GM18499 (cell line): Measurements from ENCODE around the gene DCP1B.

Experiments used
- ATAC-seq: cut with Tn5 transposase; IDR thresholded peaks from one replicate; pipeline ENCODE4 v1.9.1; 2021; ENCODE audit warnings: moderate number of reproducible peaks; ENCODE audit not compliant: insufficient read depth, unreplicated experiment

DCP1B gene

DNA sequence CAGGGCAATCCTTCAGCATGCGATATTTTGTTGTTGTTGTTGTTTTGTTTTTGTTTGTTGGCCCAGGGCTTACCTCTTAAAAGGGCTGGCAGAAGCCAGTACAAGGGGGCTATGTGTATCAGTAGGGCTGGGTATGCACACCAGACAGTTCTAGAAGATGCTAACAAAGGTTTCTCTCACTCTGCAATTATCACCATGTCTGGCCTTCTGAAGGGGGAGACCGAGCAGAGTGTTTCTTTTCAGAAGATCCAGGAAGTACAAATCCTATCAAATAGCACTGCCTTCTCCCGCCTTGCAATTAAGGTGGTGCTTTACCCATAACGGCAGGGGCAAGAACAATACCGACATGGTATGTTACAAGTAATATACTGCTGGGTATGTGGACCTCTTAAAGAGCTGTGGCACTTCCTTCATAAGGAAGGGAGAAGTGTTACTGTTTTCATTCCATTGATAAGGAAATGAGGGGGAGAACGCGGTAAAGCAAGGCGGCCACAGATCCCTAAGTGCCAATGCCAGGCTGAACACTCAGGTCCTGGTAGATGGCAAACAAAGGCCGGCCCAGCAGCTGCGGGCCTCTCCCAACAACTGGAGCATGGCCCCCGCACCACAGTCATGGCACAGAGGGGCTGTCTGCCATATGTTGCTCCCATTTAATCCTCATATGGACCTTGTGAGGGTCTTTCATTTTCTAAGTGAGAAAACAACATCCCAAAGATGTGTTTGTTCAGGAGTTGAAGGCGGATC is 66.6 kb downstream of the DCP1B start:
- no peak for ATAC-seq

DNA sequence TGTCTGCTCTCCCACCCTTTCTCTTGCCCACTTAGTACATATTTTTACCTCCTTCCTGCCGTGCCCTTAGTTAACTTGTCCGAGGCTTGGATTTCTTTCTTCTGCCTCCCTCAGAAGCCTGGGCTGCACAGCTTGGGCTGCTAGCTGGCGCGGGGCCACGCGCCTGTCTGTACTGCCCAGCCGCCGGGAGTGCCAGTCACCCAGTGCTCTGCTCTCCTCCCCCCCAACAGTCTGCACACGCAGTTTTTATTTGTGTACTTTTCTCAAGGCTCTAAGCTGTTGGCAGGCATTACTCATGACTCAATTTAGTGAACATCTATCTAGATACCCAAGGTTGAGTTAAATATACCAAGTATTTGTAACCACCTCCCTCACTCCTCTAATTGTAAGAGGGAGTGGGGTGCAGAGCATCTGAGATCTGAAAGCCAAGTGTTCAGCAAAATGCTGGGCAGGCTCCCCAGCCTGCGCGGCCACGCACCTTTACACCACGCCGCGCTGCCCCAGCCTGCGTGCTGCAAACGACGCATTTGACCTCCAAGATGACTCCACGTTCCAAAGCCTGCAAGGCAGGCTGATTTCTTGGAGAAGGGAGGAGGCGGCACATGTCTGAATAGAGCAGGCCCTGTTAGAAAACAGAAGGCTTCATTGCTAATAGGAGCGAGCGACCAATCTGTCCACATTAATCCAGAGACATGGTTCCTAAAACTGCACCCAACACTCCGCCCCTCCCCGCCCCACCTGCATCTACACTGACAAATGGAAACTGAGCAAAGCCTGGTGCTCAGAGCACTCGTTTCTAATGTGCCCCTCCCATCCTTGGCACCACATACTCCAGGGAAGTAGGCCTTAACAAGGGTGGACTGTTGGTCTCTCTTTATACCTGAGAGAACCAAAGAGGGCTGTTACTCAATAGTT is 67.6 kb downstream of the DCP1B start:
- no peak for ATAC-seq

DNA sequence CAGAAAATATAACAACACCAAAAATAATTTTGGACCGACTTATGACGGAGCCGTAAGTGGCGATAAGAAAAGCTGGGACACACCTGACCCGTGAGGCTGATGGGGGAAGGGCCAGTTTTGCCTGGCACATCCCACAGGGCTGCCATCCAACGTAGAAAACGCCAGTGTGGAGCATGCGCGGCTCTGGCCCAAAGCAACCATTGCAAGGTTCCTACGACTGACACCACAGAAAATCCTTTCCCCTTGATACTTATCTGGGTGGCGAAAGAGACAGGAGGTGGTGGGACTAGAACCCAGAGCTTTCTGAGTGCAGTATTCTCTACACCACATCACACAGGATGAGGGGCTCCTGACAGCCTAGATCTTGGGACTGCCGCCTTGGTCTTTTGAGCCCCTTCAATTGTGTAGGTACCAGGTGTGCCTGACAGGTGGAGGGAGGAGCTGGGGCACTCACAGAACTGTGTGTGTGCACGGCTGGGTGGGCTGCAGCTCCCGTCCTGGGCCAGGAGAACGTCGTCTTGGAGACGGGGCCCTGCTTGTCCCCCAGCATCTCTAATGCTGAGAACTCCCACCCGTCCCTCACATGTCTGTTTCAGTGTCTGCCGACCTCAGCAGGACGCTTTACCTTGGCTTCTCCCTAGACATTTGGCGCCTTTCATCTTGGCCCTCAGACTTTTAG is 68.4 kb downstream of the DCP1B start:
- ATAC-seq, result no peak

DNA sequence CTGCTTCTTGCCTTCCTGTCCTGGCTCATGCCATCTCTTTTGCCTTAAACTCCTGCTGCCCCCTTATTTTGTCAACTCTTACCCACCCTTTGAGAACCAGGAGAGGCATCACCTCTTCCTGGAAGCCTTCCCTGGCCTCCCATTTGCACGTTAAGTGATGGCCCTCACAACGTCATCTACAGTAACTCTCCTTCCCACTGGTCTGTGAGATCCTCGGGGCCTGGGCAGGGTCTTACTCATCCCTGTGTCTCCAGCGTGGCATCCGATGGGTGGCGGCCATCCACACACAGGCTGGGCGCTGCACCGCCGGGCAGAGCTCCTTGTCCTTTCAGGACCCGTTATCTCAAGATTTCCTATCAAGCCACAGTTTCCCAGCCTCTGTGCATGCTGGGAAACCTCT is 69.0 kb downstream of the DCP1B start:
- ATAC-seq, result no peak

DNA sequence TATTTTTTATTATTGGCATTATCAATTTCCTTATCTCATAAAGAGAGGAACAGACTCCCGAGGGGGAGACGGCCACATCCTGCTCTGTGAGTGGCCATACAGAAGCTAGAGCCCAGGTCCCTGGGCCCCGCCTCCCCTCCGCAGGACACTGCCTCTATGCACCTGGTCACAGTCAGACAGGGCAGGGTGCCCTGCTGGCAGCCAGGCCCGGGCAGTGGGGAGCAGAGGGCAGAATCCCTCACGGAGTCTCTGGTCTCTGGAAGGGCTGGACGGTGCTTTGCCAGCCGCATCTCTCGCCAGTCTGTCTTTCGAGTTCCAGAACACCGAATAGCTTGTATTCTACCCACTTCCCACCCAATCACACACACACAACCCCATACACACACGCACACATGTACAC is 69.4 kb downstream of the DCP1B start:
- no peak for ATAC-seq

DNA sequence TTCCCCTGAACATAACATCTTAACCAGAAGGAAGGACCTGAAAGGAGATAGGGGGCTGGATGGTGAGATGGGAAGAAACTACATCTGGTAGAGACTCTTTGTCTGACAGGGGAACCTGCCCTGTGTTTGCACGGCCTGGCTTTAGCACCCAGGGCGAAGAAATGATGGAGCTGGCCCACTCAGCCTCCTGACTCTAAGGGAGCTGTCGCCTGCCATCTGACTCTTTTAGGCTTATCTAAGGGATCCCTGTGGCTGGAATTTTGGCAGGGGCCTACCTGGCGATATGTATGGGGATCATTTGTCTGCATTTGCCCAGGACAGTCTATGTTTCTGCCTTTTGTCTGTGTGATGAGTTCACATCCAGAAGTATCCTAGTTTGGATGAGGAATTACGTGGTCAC is 70.2 kb downstream of the DCP1B start:
- ATAC-seq, result no peak

DNA sequence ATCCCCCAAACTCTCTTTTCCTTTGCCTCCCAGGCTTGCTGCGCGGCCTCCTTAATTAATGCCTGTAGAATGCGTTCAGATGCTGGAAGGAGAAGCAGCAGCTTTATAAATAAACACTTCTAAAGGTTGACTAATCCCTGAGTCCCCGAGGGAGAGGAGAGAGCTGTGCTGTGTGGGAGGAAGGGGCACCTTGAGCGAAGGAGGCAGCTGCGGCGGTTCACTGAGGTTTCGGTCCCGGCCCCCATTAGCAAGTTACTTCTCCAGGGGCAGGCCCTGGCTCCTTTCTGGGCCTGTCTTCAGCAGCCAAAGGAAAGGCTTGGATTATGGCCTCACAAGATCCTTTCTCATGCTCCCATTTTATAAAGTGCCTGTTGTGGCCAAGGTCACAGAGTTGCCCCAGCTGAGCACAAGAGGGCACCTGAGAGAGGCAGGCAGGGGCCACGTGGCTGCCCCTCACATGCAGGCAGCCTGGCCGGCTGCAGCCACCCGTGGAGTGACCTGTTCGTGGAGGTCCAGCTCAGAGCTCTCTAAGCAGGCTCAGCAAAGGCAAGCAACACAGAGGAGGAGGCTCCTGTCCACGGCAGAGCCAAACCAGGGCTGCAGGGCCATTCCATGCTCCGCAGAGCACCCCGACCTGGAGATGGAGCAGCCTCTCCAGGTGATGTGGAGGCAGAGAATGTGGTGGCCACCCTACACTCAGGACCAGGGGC is 70.8 kb downstream of the DCP1B start:
- no peak for ATAC-seq

DNA sequence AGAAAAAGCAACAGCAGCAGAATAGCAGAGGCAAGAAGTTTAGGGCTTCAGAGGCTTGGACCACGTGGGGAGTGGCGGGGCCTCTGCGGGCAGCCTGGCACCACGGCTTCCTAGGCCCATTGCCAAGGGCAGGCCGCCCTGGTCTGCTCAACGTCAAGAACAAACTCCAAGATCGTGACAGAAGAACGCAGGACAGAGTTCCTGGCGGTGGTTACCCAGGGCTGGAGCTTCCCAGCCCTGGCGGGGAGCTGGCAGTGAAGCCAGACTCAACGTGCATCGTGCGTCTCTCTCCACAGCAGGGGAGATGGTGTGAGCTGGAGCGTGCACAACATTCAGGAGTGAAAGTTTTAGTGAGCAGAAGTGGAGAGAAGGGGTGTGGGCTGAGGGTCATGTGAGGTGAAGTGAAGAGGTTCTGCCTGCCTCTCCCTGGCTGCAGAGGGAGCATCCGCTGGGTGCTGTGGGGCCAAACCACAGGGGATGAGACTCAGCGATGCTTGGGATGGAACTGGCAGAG is 71.9 kb downstream of the DCP1B start:
- ATAC-seq, result no peak

DNA sequence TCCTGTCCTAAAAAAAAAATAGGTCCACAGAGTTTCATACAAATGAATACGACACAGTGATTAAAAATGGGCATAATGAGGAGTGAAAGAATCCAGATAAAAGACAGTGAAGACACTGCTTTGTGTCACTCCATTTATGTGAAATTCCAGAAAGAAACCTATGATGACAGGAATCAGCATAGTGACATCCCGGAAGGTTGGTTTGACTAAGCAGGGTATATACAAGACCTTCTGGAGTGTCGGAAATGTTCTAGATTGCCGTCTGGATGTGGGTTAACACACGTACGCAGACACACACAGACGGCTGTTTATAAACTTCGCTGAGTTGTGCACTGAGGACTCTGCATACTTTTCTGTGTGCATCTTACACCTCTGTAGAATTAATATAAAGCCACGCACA is 72.6 kb downstream of the DCP1B start:
- ATAC-seq, result no peak

DNA sequence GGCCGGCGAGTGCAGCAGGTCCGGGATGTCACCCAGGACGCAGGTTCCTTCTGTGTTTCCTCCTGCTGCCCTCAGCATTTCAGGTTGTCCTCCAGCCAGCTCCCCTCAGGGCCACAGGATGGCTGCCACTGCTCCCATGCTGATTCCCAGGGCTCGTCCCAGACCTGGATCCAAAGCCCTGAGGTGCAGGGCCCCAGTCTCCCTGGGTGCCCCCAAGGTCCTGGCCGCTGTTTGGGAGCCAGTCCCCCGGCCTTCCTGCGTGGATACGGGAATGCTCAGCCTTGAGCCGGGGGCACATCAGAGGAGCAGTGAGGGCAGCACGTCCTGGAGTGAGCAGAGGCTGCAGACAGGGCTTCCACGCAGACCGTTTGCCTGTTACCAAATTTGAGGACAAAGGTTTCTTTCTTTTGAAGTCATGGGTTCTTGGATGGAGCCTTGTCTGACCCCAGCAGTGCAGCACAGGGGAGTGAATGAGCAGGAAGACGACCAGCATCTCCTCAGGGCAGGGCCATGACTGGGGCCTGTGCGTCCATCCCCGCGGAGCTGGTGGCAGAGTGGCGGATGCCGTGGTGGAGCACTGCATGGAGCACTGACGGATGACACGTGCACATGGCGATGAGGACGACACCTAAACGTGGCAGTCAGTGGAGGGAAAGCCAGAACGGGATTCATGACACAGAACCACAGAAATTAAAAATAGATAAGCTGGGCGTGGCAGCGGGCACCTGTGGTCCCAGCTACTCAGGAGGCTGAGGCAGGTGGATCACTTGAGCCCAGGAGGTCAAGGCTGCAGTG is 73.3 kb downstream of the DCP1B start:
- ATAC-seq, result no peak

DNA sequence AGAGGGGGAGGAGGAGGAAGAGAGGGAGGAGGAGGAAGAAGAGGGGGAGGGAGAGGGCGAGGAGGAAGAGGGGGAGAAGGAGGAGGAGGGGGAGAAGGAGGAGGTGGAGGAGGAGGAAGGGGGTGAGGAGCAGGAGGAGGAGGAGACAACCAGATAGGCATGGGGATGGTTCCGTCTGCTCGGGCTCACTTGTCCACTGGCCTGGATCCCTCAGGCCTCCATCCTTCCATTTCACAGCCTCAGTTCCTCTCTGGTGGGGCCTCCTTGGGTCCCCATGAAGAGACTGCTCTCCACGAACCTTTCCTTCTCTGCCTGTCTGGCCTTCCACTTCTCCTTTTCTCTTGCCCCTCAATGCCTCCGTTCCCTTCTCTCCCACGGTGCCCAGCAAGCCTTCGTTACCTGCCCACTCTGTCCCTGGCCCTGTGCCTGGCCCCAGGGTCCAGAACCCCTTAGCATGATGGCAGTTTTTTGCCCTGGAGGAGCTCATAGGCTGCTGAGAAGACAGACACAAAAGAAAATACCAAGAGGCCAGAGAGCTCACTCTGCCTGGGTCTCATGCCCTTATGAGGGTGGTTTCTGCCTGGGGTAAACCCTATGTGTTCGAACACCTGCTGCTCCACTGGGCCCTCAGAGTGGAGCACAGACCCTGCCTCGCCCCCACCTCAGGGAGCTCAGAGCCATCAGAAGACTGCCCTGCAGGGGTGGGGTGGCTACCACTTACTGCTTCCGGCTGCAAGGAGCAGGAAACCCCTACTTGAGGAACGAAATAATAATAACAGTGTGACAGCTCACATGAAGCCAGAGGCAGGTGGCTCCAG is 74.1 kb downstream of the DCP1B start:
- ATAC-seq, result no peak

DNA sequence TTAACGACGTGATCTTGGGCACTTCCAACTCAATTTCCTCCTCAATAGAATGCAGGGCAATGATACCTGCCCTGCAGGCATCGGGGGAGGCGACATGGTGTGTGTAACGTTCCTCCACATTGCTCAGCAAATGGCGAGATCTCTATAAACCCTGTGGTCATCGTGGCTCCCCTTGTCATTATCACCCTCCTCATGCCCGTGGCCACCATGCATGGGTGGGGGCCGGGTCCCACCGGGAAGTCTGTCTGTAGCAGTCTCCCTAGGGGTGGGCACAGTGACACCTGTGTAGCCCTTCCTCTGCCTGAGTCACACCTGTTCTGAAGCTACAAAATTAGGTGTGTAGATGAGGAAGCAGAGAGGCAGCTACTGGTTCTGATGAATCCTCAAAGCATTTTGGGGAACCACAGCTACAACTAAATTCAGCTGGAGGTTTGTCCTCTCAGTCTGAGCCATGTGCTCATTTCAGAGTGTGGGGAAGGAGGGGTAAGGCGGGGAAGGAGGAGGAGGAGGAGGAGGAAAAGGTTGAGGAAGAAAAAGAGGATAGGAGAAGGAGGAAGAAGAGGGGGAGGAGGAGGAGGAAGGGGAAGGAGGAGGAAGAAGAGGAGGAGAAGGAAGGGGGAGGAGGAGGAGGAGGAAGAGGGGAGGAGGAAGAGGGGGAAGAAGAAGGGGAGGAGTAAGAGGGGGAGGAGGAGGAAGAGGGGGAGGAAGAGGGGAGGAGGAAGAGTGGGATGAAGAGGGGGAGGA is 74.8 kb downstream of the DCP1B start:
- ATAC-seq, result no peak

DNA sequence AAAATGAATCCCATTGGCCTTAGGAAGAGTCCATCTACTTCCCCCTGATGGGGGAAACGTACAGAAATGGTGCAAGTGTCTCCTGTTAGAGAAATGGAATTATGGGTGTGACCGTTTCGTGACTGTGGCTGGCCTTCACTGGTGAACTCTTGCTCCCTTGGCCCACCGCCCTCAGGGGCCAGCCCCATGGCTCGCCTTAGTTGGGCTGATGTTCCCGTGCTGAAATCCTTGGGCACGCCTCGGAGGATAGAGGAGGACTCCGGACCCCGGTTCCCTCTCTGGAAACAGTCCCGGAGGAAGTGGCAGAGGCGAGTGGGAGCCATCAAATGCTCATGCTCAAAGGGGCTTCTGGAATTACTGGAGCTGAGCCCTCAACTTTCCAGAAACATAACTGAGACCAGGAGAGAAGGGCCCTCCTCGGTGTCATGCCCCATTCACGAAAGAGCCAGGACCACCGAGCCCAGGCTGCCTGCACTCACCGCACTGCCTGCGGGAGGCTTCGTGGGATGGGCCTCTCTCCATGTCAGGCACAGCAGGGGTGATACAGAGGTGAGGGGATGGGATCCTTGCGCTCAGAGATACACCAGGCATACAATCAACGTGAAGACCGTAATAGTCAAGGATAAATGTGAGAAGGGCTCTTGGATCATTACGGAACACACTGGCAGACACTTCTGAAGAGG is 75.7 kb downstream of the DCP1B start:
- no peak for ATAC-seq

DNA sequence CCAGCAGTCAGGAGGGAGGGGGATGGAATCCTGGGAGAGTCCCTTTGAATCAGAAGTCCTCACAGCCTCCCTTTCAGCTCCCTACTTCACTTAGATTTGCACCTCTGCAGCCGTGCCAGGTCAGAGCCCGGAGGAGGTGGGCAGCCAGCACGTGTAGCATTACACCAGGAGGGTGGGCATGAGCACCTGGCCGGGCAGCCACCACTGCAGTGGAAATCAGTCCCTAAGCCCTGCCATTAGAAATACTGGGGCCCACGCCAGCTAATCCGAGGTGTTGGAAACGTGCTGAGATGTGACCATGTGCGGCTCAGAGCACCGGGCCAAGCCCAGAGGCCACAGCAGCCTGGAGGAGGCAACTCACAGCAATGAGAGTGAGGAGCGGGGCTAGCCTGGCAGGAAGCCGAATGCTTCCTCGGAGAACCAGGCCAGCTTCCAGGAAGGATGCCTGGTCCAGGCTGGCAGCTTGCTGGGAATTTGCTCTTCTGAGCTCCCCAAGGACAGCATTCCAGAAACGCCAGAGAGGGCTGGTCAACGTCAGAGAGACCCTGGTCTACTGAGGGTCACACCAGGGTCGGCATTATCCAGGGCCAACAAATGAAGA is 76.4 kb downstream of the DCP1B start:
- no peak for ATAC-seq

DNA sequence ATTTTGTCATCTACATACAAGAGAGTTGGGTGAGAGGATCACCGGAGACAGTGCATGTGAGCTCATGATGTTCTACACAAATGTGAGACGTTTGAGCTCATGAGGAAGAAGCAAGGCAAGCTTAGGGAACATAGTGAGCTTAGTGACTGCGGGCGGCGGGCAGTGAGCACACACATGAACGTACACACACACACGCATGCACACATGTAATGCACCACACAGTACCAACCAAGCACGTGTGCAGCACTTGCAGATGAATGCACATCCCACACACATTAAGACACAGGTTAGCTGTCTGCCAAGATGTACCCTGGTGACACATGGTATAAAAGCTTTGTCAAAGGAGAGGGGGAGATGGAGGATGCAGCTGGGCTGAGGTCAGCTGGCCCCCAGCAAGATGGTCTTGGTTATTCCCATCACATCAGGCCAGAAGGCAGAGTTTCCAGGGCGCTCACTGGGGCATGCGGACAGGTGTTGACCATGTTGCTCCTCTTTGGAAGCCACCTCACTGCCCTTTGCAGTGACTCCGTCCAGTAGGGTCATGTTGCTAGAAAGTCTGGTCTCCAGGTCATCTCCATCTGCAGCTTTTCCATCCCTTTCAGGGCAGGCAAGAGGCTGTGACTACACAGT is 77.1 kb downstream of the DCP1B start:
- ATAC-seq, result no peak

DNA sequence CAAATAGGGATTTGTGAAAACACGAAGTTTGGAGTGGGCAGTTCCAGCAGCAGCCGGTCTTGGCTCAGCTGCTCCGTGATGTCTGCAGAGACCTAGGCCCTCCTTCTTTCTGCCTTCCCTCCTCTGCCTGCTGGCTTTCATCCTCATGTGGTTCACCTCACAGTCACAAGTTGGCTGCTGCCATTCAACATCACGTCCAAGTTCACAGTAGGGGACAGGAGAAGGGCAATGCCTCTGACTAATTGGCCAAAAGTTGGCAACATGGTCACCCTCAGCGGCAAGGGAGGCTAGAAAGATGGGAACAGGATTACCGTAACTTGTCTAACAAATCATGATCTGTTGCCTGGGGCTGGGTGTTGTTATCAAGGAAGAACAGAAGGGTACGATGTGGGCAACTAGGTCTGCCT is 78.0 kb downstream of the DCP1B start:
- no peak for ATAC-seq

DNA sequence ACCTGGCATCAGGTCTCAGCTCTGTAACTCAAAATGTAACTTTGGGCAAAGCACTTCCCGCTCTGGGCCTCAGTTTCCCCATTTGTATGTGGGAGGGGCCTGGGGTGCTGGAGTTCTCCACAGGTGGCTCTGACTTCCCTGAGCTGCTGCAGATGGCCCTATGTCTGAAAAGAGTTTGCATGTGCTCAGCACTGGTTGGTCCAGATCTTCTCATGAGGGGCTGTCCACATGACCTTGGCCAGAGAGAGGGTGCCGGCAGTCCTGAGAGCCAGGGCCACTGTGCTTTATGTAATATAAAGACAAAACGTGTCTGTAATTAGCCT is 78.6 kb downstream of the DCP1B start:
- no peak for ATAC-seq
